HepG2 (cell line): ENCODE results near the gene MRPL54. TPM values are rescaled to one million over a fixed set of nuclear protein-coding genes. Genes with fewer than 3 reads are reported as not detected.

ENCODE experiments used
- BHLHE40 ChIP-seq: IDR thresholded peaks from 2 replicates; pipeline ENCODE4 v1.6.1; 2011; ENCODE audit warnings: low read length, improper control_type of control experiment
- GABPB1 ChIP-seq: IDR thresholded peaks from 2 replicates; pipeline ENCODE4 v1.6.1; 2016; ENCODE audit warnings: mild to moderate bottlenecking, missing genetic modification reagents, moderate library complexity, missing compliant biosample characterization
- NFIB ChIP-seq: sonication (generic); formaldehyde crosslinking; IDR thresholded peaks from 2 replicates; pipeline ENCODE4 v1.9.0; 2021; ENCODE audit warnings: missing genetic modification reagents, mild to moderate bottlenecking, borderline replicate concordance
- RARA ChIP-seq: IDR thresholded peaks from 2 replicates; pipeline ENCODE4 v1.6.1; 2016; ENCODE audit warnings: missing genetic modification reagents, missing compliant biosample characterization
- RELA ChIP-seq: sonication (generic); formaldehyde crosslinking; IDR thresholded peaks from 2 replicates; pipeline ENCODE4 v1.4.0; 2020; ENCODE audit warnings: missing genetic modification reagents
- RXRA ChIP-seq: sonication (generic); formaldehyde crosslinking; IDR thresholded peaks from 2 replicates; pipeline ENCODE4 v1.5.1; 2020; ENCODE audit warnings: missing genetic modification reagents
- SMC3 ChIP-seq: IDR thresholded peaks from 2 replicates; pipeline ENCODE4 v1.6.1; 2011; ENCODE audit warnings: low read length, improper control_type of control experiment
- YEATS2 ChIP-seq: sonication (generic); formaldehyde crosslinking; IDR thresholded peaks from 2 replicates; pipeline ENCODE4 v1.4.0; 2020; ENCODE audit warnings: missing genetic modification reagents, borderline replicate concordance
- ZNF329 ChIP-seq: sonication (generic); formaldehyde crosslinking; IDR thresholded peaks from 2 replicates; pipeline ENCODE4 v1.9.0; 2021; ENCODE audit warnings: low read depth, mild to moderate bottlenecking, missing genetic modification reagents
- ZNF484 ChIP-seq: sonication (generic); formaldehyde crosslinking; IDR thresholded peaks from 2 replicates; pipeline ENCODE4 v1.5.1; 2020; ENCODE audit warnings: mild to moderate bottlenecking, low read depth, missing genetic modification reagents, borderline replicate concordance
- polyA plus RNA-seq, 8 experiments: library from polyadenylated mRNA; depleted of rRNA in 3 of 8; stranded (reverse) in 7 of 8; unstranded in 1 of 8; fragments of >200 nt; fragmentation: Illumina TruSeq in 4 of 8; extraction: Trizol in 4 of 8; gene quantifications; 2 replicates each; pipeline versions ENCODE4 v1.2.1 to v1.2.3, GENCODE V29; 2011 to 2016; ENCODE audit warnings: low read depth in 4 of 8, missing spikeins in 1 of 8, mixed read lengths in 1 of 8; ENCODE audit not compliant: insufficient read depth in 1 of 8
- total RNA-seq, 5 experiments: library from RNA; depleted of rRNA; stranded (reverse); fragments of >200 nt; fragmentation: Illumina TruSeq; extraction: Trizol; gene quantifications; 2 replicates each; pipeline ENCODE4 v1.2.3, GENCODE V29; 2016; ENCODE audit warnings: low read depth in 1 of 5
- TF ChIP-seq, protein P1 (sequence below): sonication (generic); formaldehyde crosslinking; IDR thresholded peaks from 2 replicates; pipeline ENCODE4 v1.4.0; 2020; ENCODE audit warnings: mild to moderate bottlenecking, missing genetic modification reagents, borderline replicate concordance
- TF ChIP-seq, protein P2 (sequence below): sonication (generic); formaldehyde crosslinking; IDR thresholded peaks from 2 replicates; pipeline ENCODE4 v1.5.1; 2020; ENCODE audit warnings: mild to moderate bottlenecking, missing genetic modification reagents, moderate library complexity
- TF ChIP-seq, protein P3 (sequence below): sonication (generic); formaldehyde crosslinking; IDR thresholded peaks from 2 replicates; pipeline ENCODE4 v1.8.1; 2023; ENCODE audit warnings: missing genetic modification reagents, inconsistent platforms, borderline replicate concordance
- TF ChIP-seq, protein P4 (sequence below): IDR thresholded peaks from 2 replicates; pipeline ENCODE4 v1.6.1; 2016; ENCODE audit warnings: mild to moderate bottlenecking
- TF ChIP-seq, protein P5 (sequence below): sonication (generic); formaldehyde crosslinking; IDR thresholded peaks from 2 replicates; pipeline ENCODE4 v1.9.0; 2022; ENCODE audit warnings: missing genetic modification reagents, mild to moderate bottlenecking, borderline replicate concordance

The MRPL54 gene
- total and polyA plus RNA-seq, 2 of the 13 experiments (the other 11 are each of a cell fraction or from before 2014, with no cell fraction given), result 36.8 to 66.9 TPM

DNA sequence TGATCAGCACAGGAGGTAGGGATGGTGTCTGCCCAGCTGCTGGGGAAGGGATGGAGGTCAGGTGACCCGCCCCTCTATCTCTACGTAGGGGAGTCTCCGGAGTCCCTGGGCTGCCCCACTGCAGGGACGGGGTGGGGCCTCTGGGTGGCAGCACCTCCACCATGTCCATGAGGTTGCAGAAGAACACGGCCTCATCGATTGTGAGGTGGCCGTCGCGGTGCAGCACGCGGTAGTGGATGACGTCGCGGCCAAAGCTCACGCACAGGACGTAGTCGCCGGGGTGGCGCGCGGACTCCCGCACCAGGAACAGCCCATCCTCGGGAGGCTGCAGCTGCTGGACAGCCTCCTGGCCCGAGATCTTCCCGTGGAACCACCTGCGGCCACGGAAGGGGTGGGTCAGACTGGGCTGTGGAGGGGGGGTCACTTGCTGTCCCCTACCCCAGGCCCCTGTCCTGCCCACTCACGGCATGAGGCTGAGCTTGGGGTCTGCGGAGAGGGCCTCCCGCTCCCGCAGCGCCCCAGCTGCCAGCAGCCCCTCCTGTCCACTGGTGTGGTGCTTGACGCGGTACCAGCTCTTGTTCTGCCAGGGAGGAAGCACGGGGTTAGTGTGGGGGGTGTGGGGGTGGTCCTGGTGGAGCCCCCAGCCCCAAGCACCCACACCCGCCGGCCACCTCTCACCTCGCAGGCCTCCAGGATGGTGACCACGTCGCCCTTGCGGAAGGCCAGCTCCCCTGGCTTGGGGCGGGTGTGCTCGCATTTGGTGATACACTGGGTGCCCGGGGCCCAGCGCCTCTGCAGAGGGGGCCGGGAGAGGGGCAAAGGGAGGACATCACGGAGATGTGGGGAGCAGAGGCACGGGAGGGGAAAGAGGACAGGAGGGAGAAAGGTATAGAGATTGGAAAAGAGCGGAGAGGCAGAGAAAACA lies 21.4 kb downstream of the MRPL54 start (continued):
- TF ChIP-seq, protein P1, sequence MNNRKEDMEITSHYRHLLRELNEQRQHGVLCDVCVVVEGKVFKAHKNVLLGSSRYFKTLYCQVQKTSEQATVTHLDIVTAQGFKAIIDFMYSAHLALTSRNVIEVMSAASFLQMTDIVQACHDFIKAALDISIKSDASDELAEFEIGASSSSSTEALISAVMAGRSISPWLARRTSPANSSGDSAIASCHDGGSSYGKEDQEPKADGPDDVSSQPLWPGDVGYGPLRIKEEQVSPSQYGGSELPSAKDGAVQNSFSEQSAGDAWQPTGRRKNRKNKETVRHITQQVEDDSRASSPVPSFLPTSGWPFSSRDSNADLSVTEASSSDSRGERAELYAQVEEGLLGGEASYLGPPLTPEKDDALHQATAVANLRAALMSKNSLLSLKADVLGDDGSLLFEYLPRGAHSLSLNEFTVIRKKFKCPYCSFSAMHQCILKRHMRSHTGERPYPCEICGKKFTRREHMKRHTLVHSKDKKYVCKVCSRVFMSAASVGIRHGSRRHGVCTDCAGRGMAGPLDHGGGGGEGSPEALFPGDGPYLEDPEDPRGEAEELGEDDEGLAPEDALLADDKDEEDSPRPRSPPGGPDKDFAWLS, result no peak
- TF ChIP-seq RARA (CRISPR knock-in tag) (0 out of 2 replicates have a peak, but pooled peaks have one; percentile 6), GABPB1 (CRISPR knock-in tag) (peak; percentile 50; the same call in 1 of the 2 replicates), NFIB (CRISPR knock-in tag) (no peak), RELA (CRISPR knock-in tag) (no peak), YEATS2 (CRISPR knock-in tag) (no peak), ZNF329 (CRISPR knock-in tag) (no peak), RXRA (0 out of 2 replicates have a peak, but pooled peaks have one; percentile 15), ZNF484 (CRISPR knock-in tag) (no peak), BHLHE40 (0 out of 2 replicates have a peak, but pooled peaks have one; percentile 38), SMC3 (peak; percentile 32; the same call in 1 of the 2 replicates)
- TF ChIP-seq, protein P2, sequence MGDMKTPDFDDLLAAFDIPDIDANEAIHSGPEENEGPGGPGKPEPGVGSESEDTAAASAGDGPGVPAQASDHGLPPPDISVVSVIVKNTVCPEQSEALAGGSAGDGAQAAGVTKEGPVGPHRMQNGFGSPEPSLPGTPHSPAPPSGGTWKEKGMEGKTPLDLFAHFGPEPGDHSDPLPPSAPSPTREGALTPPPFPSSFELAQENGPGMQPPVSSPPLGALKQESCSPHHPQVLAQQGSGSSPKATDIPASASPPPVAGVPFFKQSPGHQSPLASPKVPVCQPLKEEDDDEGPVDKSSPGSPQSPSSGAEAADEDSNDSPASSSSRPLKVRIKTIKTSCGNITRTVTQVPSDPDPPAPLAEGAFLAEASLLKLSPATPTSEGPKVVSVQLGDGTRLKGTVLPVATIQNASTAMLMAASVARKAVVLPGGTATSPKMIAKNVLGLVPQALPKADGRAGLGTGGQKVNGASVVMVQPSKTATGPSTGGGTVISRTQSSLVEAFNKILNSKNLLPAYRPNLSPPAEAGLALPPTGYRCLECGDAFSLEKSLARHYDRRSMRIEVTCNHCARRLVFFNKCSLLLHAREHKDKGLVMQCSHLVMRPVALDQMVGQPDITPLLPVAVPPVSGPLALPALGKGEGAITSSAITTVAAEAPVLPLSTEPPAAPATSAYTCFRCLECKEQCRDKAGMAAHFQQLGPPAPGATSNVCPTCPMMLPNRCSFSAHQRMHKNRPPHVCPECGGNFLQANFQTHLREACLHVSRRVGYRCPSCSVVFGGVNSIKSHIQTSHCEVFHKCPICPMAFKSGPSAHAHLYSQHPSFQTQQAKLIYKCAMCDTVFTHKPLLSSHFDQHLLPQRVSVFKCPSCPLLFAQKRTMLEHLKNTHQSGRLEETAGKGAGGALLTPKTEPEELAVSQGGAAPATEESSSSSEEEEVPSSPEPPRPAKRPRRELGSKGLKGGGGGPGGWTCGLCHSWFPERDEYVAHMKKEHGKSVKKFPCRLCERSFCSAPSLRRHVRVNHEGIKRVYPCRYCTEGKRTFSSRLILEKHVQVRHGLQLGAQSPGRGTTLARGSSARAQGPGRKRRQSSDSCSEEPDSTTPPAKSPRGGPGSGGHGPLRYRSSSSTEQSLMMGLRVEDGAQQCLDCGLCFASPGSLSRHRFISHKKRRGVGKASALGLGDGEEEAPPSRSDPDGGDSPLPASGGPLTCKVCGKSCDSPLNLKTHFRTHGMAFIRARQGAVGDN (CRISPR knock-in tag), result peak; percentile 84
- TF ChIP-seq, protein P3, sequence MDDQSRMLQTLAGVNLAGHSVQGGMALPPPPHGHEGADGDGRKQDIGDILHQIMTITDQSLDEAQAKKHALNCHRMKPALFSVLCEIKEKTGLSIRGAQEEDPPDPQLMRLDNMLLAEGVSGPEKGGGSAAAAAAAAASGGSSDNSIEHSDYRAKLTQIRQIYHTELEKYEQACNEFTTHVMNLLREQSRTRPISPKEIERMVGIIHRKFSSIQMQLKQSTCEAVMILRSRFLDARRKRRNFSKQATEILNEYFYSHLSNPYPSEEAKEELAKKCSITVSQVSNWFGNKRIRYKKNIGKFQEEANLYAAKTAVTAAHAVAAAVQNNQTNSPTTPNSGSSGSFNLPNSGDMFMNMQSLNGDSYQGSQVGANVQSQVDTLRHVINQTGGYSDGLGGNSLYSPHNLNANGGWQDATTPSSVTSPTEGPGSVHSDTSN, result no peak
- TF ChIP-seq, protein P4, sequence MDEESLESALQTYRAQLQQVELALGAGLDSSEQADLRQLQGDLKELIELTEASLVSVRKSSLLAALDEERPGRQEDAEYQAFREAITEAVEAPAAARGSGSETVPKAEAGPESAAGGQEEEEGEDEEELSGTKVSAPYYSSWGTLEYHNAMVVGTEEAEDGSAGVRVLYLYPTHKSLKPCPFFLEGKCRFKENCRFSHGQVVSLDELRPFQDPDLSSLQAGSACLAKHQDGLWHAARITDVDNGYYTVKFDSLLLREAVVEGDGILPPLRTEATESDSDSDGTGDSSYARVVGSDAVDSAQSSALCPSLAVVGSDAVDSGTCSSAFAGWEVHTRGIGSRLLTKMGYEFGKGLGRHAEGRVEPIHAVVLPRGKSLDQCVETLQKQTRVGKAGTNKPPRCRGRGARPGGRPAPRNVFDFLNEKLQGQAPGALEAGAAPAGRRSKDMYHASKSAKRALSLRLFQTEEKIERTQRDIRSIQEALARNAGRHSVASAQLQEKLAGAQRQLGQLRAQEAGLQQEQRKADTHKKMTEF (CRISPR knock-in tag), result peak; percentile 36; the same call in 1 of the 2 replicates
- TF ChIP-seq, protein P5, sequence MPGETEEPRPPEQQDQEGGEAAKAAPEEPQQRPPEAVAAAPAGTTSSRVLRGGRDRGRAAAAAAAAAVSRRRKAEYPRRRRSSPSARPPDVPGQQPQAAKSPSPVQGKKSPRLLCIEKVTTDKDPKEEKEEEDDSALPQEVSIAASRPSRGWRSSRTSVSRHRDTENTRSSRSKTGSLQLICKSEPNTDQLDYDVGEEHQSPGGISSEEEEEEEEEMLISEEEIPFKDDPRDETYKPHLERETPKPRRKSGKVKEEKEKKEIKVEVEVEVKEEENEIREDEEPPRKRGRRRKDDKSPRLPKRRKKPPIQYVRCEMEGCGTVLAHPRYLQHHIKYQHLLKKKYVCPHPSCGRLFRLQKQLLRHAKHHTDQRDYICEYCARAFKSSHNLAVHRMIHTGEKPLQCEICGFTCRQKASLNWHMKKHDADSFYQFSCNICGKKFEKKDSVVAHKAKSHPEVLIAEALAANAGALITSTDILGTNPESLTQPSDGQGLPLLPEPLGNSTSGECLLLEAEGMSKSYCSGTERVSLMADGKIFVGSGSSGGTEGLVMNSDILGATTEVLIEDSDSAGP (CRISPR knock-in tag), result peak; percentile 19; the same call in 1 of the 2 replicates
